ENCODE results near the gene TYK2.

- no peak for TF ChIP-seq CTCF (IDR thresholded peaks at IDR 0.05)
- TF ChIP-seq POLR2A (IDR thresholded peaks at IDR 0.05), result no peak
These were observed 18.4 kb upstream of the TYK2 start for GRCh38 chr19:10398819-10399218.

Measured in transverse colon (tissue), 3 donors.